WTC11 (cell line): ENCODE measurements around the gene MSANTD4. TPM values are rescaled to one million over a fixed set of nuclear protein-coding genes. Genes with fewer than 3 reads are reported as not detected.

Experiments used
- ATAC-seq: fragments of 200-7000 bp; cut with Tn5 transposase; 2 replicates; pipeline ENCODE4 v1.10.0; 2021; ENCODE audit warnings: mild to moderate bottlenecking, moderate library complexity
- CTCF ChIA-PET: fragments of 300-600 bp; sonication (Branson Sonifier 250); formaldehyde crosslinking; loops from one replicate; lab custom pipeline; 2021; ENCODE audit warnings: antibody characterized with exemption; lab: Charles Lee
- POLR2A ChIA-PET: fragments of 350-600 bp; sonication (Branson Sonifier 250); formaldehyde crosslinking; loops from one replicate; lab custom pipeline; 2021; ENCODE audit warnings: antibody characterized with exemption; lab: Charles Lee
- DNase-seq: peaks from one replicate; pipeline ENCODE4 v3.0.0; 2021; ENCODE audit warnings: low spot score
- H3K27ac Mint-ChIP-seq: 2 replicates; pipeline ENCODE4 v1.8.0; 2021; ENCODE audit warnings: mixed read lengths
- H3K27me3 Mint-ChIP-seq: 2 replicates; pipeline ENCODE4 v1.8.0; 2021; ENCODE audit warnings: low read depth, mild to moderate bottlenecking, moderate library complexity, mixed read lengths
- H3K36me3 Mint-ChIP-seq: 2 replicates; pipeline ENCODE4 v1.8.0; 2021; ENCODE audit warnings: mixed read lengths
- H3K4me1 Mint-ChIP-seq: 2 replicates; pipeline ENCODE4 v1.8.0; 2022; ENCODE audit warnings: mixed read lengths
- H3K4me3 Mint-ChIP-seq: 2 replicates; pipeline ENCODE4 v1.8.0; 2021; ENCODE audit warnings: mild to moderate bottlenecking, moderate library complexity, mixed read lengths
- H3K9me3 Mint-ChIP-seq: 2 replicates; pipeline ENCODE4 v1.8.0; 2021; ENCODE audit warnings: mixed read lengths
- CREB1 ChIP-seq: sonication (generic); formaldehyde crosslinking; IDR thresholded peaks from 2 replicates; pipeline ENCODE4 v1.8.0; 2023; ENCODE audit warnings: mild to moderate bottlenecking, missing genetic modification reagents
- CREM ChIP-seq: sonication (generic); formaldehyde crosslinking; IDR thresholded peaks from 2 replicates; pipeline ENCODE4 v1.8.1; 2022; ENCODE audit warnings: mild to moderate bottlenecking, missing genetic modification reagents, moderate library complexity
- GRHL2 ChIP-seq: fragments of 250-450 bp; sonication (Bioruptor Pico); IDR thresholded peaks from 2 replicates; pipeline ENCODE4 v1.8.0; 2022; ENCODE audit warnings: mild to moderate bottlenecking, moderate library complexity; ENCODE audit not compliant: insufficient replicate concordance, severe bottlenecking
- JAZF1 ChIP-seq: fragments of 250-450 bp; sonication (Bioruptor Pico); IDR thresholded peaks from 2 replicates; pipeline ENCODE4 v1.9.0; 2021; ENCODE audit warnings: moderate library complexity, mild to moderate bottlenecking, inconsistent platforms
- MYBL2 ChIP-seq: sonication (generic); formaldehyde crosslinking; IDR thresholded peaks from 2 replicates; pipeline ENCODE4 v1.8.1; 2023; ENCODE audit warnings: mild to moderate bottlenecking, moderate library complexity, missing genetic modification reagents
- OVOL2 ChIP-seq: fragments of 250-450 bp; sonication (Bioruptor Pico); IDR thresholded peaks from 2 replicates; pipeline ENCODE4 v1.9.0; 2021; ENCODE audit warnings: mild to moderate bottlenecking, borderline replicate concordance
- SMAD3 ChIP-seq: sonication (generic); formaldehyde crosslinking; IDR thresholded peaks from 2 replicates; pipeline ENCODE4 v1.8.0; 2022; ENCODE audit warnings: missing genetic modification reagents, mild to moderate bottlenecking, borderline replicate concordance
- TCF7 ChIP-seq: sonication (generic); formaldehyde crosslinking; IDR thresholded peaks from 2 replicates; pipeline ENCODE4 v1.8.0; 2022; ENCODE audit warnings: mild to moderate bottlenecking, low read depth, missing genetic modification reagents, moderate library complexity
- ZBTB21 ChIP-seq: sonication (generic); formaldehyde crosslinking; IDR thresholded peaks from 2 replicates; pipeline ENCODE4 v1.8.1; 2023; ENCODE audit warnings: mild to moderate bottlenecking, missing genetic modification reagents, borderline replicate concordance
- ZNF121 ChIP-seq: sonication (generic); formaldehyde crosslinking; IDR thresholded peaks from 2 replicates; pipeline ENCODE4 v1.8.0; 2023; ENCODE audit warnings: missing genetic modification reagents
- ZNF232 ChIP-seq: sonication (generic); formaldehyde crosslinking; IDR thresholded peaks from 2 replicates; pipeline ENCODE4 v1.8.0; 2022; ENCODE audit warnings: mild to moderate bottlenecking, missing genetic modification reagents
- ZNF416 ChIP-seq: fragments of 250-450 bp; sonication (Bioruptor Pico); IDR thresholded peaks from 2 replicates; pipeline ENCODE4 v1.9.0; 2021; ENCODE audit warnings: mild to moderate bottlenecking, inconsistent platforms
- ZNF423 ChIP-seq: fragments of 250-450 bp; sonication (Bioruptor Pico); IDR thresholded peaks from 2 replicates; pipeline ENCODE4 v2.1.2; 2022; ENCODE audit warnings: mild to moderate bottlenecking, moderate library complexity
- ZNF671 ChIP-seq: fragments of 250-450 bp; sonication (Bioruptor Pico); IDR thresholded peaks from 2 replicates; pipeline ENCODE4 v1.8.0; 2021; ENCODE audit warnings: mild to moderate bottlenecking
- total RNA-seq: library from RNA; stranded (reverse); gene quantifications from 3 replicates; pipeline ENCODE4 v1.2.3, GENCODE V29; 2021
- TF ChIP-seq, protein P1 (sequence below): fragments of 250-450 bp; sonication (Bioruptor Pico); IDR thresholded peaks from 2 replicates; pipeline ENCODE4 v1.8.0; 2021; ENCODE audit warnings: mild to moderate bottlenecking
- TF ChIP-seq, protein P2 (sequence below): sonication (generic); formaldehyde crosslinking; IDR thresholded peaks from 2 replicates; pipeline ENCODE4 v1.8.1; 2022; ENCODE audit warnings: low read depth, mild to moderate bottlenecking, moderate library complexity, missing genetic modification reagents, borderline replicate concordance
- TF ChIP-seq, protein P3 (sequence below): sonication (generic); formaldehyde crosslinking; IDR thresholded peaks from 2 replicates; pipeline ENCODE4 v1.8.0; 2023; ENCODE audit warnings: mild to moderate bottlenecking, missing genetic modification reagents
- TF ChIP-seq, protein P4 (sequence below): fragments of 250-450 bp; sonication (Bioruptor Pico); IDR thresholded peaks from 2 replicates; pipeline ENCODE4 v2.1.2; 2022; ENCODE audit warnings: mild to moderate bottlenecking, moderate library complexity
- TF ChIP-seq, protein P5 (sequence below): fragments of 200-600 bp; IDR thresholded peaks from 2 replicates; pipeline ENCODE4 v1.8.0; 2022; ENCODE audit warnings: antibody characterized with exemption
- TF ChIP-seq, protein P6 (sequence below): fragments of 250-450 bp; sonication (Bioruptor Pico); IDR thresholded peaks from 2 replicates; pipeline ENCODE4 v1.9.0; 2021; ENCODE audit warnings: moderate library complexity, mild to moderate bottlenecking, inconsistent platforms, borderline replicate concordance

MSANTD4 gene
- total RNA-seq, 1 experiment from 2014 or later, result 22.0 TPM

DNA sequence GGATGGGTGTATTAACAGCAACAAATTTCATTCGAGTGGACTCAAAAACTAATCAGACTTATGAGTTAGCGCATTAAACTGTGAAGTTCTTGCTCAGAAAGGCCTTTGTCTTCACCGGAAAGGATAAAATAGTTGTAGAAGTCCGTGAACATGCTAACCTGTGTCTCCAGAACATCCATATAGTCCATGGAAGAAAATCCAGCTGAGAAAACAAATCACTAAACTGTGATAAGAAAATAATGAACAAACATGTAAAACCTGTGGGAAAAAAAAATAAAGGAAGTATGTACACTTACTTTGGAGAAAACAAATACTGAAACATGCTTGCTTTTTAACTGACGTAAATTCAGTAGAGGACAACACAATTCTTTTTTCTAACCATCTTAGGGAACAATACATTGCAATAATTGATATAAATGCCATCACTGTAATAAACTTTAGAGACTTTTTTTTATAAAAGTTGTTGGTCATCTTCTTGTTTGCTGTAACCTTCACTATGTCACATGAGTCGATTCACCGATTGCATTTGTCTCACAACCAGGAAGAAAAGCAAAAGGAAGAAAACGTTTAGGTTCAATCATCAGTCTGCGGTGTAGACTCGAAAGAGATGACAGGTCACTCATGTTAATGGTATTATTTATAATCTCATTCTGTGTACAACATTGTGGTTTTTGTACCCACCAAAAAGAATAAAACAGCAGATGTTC is 41.9 kb downstream of the MSANTD4 start (continued):
- no peak for TF ChIP-seq ZNF423

DNA sequence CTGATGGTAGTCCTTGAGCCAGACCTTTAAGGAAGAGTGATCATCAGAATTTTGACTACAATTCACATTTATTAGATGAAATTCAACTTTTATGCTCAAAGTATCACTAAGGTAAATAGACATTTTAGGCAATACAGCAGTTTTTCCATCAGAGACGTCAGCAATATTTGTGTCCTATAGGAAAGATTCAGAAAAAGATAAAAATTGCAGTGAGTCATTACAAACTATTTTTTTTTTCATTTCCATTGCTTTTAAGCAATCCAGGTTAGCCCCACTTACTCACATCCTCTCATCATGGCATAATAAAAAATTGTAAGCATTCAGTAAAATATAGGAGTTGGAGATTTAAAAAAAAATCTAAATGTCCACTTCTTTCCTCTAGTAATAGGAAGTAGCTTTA is 46.9 kb downstream of the MSANTD4 start:
- TF ChIP-seq, protein P1, sequence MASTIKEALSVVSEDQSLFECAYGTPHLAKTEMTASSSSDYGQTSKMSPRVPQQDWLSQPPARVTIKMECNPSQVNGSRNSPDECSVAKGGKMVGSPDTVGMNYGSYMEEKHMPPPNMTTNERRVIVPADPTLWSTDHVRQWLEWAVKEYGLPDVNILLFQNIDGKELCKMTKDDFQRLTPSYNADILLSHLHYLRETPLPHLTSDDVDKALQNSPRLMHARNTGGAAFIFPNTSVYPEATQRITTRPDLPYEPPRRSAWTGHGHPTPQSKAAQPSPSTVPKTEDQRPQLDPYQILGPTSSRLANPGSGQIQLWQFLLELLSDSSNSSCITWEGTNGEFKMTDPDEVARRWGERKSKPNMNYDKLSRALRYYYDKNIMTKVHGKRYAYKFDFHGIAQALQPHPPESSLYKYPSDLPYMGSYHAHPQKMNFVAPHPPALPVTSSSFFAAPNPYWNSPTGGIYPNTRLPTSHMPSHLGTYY (CRISPR knock-in tag), result no peak
- TF ChIP-seq MYBL2 (no peak), ZNF416 (CRISPR knock-in tag) (no peak), JAZF1 (CRISPR knock-in tag) (no peak), ZNF671 (no peak), ZNF121 (CRISPR knock-in tag) (no peak), OVOL2 (no peak), CREM (CRISPR knock-in tag) (no peak), SMAD3 (CRISPR knock-in tag) (no peak), GRHL2 (CRISPR knock-in tag) (no peak), ZNF232 (CRISPR knock-in tag) (no peak), CREB1 (no peak), TCF7 (CRISPR knock-in tag) (no peak), ZBTB21 (CRISPR knock-in tag) (no peak), ZNF423 (no peak)
- TF ChIP-seq, protein P2, sequence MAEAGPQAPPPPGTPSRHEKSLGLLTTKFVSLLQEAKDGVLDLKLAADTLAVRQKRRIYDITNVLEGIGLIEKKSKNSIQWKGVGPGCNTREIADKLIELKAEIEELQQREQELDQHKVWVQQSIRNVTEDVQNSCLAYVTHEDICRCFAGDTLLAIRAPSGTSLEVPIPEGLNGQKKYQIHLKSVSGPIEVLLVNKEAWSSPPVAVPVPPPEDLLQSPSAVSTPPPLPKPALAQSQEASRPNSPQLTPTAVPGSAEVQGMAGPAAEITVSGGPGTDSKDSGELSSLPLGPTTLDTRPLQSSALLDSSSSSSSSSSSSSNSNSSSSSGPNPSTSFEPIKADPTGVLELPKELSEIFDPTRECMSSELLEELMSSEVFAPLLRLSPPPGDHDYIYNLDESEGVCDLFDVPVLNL (CRISPR knock-in tag), result no peak
- TF ChIP-seq, protein P3, sequence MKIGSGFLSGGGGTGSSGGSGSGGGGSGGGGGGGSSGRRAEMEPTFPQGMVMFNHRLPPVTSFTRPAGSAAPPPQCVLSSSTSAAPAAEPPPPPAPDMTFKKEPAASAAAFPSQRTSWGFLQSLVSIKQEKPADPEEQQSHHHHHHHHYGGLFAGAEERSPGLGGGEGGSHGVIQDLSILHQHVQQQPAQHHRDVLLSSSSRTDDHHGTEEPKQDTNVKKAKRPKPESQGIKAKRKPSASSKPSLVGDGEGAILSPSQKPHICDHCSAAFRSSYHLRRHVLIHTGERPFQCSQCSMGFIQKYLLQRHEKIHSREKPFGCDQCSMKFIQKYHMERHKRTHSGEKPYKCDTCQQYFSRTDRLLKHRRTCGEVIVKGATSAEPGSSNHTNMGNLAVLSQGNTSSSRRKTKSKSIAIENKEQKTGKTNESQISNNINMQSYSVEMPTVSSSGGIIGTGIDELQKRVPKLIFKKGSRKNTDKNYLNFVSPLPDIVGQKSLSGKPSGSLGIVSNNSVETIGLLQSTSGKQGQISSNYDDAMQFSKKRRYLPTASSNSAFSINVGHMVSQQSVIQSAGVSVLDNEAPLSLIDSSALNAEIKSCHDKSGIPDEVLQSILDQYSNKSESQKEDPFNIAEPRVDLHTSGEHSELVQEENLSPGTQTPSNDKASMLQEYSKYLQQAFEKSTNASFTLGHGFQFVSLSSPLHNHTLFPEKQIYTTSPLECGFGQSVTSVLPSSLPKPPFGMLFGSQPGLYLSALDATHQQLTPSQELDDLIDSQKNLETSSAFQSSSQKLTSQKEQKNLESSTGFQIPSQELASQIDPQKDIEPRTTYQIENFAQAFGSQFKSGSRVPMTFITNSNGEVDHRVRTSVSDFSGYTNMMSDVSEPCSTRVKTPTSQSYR (CRISPR knock-in tag), result no peak
- TF ChIP-seq, protein P4, sequence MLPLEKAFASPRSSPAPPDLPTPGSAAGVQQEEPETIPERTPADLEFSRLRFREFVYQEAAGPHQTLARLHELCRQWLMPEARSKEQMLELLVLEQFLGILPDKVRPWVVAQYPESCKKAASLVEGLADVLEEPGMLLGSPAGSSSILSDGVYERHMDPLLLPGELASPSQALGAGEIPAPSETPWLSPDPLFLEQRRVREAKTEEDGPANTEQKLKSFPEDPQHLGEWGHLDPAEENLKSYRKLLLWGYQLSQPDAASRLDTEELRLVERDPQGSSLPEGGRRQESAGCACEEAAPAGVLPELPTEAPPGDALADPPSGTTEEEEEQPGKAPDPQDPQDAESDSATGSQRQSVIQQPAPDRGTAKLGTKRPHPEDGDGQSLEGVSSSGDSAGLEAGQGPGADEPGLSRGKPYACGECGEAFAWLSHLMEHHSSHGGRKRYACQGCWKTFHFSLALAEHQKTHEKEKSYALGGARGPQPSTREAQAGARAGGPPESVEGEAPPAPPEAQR (CRISPR knock-in tag), result no peak
- TF ChIP-seq, protein P5, sequence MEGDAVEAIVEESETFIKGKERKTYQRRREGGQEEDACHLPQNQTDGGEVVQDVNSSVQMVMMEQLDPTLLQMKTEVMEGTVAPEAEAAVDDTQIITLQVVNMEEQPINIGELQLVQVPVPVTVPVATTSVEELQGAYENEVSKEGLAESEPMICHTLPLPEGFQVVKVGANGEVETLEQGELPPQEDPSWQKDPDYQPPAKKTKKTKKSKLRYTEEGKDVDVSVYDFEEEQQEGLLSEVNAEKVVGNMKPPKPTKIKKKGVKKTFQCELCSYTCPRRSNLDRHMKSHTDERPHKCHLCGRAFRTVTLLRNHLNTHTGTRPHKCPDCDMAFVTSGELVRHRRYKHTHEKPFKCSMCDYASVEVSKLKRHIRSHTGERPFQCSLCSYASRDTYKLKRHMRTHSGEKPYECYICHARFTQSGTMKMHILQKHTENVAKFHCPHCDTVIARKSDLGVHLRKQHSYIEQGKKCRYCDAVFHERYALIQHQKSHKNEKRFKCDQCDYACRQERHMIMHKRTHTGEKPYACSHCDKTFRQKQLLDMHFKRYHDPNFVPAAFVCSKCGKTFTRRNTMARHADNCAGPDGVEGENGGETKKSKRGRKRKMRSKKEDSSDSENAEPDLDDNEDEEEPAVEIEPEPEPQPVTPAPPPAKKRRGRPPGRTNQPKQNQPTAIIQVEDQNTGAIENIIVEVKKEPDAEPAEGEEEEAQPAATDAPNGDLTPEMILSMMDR, result no peak
- TF ChIP-seq, protein P6, sequence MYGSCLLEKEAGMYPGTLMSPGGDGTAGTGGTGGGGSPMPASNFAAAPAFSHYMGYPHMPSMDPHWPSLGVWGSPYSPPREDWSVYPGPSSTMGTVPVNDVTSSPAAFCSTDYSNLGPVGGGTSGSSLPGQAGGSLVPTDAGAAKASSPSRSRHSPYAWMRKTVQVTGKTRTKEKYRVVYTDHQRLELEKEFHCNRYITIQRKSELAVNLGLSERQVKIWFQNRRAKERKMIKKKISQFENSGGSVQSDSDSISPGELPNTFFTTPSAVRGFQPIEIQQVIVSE (CRISPR knock-in tag), result no peak
- TF ChIP-seq, all 79 proteins: peak for 0
- ChIA-PET POLR2A (no interaction called here), CTCF (no interaction called here)
- DNase-seq (no peak), ATAC-seq (no peak)
- no peaks in the 10 kb centered on the region for H3K27me3 Mint-ChIP-seq
- H3K9me3 Mint-ChIP-seq, result no peaks in the 10 kb centered on the region
- no peaks in the 10 kb centered on the region for H3K4me1 Mint-ChIP-seq
- no peaks in the 10 kb centered on the region for H3K36me3 Mint-ChIP-seq
- no peak overlapping the region for H3K4me3 Mint-ChIP-seq
- H3K27ac Mint-ChIP-seq, result no peak overlapping the region
